ENCODE data around the gene RTN1.

Gene RTN1

GRCh38 chr14:59827401-59827800 lies 43.2 kb downstream of the RTN1 start:
- TF ChIP-seq CTCF (IDR thresholded peaks at IDR 0.05; ENCODE audit: low read depth, low read length): no peak
- Histone ChIP-seq H3K27me3 (ENCODE audit: insufficient read depth, low read depth, severe bottlenecking) (no peaks in the 10 kb centered on the region), H3K9me3 (ENCODE audit: severe bottlenecking) (peaks cover under 1% of the 10 kb centered on the region), H3K27ac (peak overlapping the region; percentile 2; the same call in 1 of the 2 replicates), H3K36me3 (no peaks in the 10 kb centered on the region), H3K4me3 (ENCODE audit: low read depth, low read length) (no peak overlapping the region)
- DNase-seq: no peak

GRCh38 chr14:59826150-59826549 lies 44.4 kb downstream of the RTN1 start:
- peaks cover 2% of the 10 kb centered on the region for H3K9me3 ChIP-seq (ENCODE audit: severe bottlenecking)
- no peaks in the 10 kb centered on the region for H3K36me3 ChIP-seq
- DNase-seq: no peak
- H3K27me3 ChIP-seq (ENCODE audit: insufficient read depth, low read depth, severe bottlenecking): no peaks in the 10 kb centered on the region
- H3K4me3 ChIP-seq (ENCODE audit: low read depth, low read length): no peak overlapping the region
- H3K27ac ChIP-seq: no peak overlapping the region
- no peak for TF ChIP-seq CTCF (IDR thresholded peaks at IDR 0.05; ENCODE audit: low read depth, low read length)

GRCh38 chr14:59823179-59823578 lies 47.4 kb downstream of the RTN1 start:
- H3K27ac ChIP-seq: no peak overlapping the region
- DNase-seq: no peak

GRCh38 chr14:59819446-59820088 lies 51.0 kb downstream of the RTN1 start:
- no peak for TF ChIP-seq CTCF (IDR thresholded peaks at IDR 0.05; ENCODE audit: low read depth, low read length)
- H3K9me3 ChIP-seq (ENCODE audit: severe bottlenecking): peaks cover 2% of the 10 kb centered on the region

More at GRCh38 chr14:59823179-59823578, 47.4 kb downstream of the RTN1 start:
- H3K9me3 ChIP-seq (ENCODE audit: severe bottlenecking): peaks cover 2% of the 10 kb centered on the region
- no peaks in the 10 kb centered on the region for H3K36me3 ChIP-seq
- TF ChIP-seq CTCF (IDR thresholded peaks at IDR 0.05; ENCODE audit: low read depth, low read length): no peak
- no peak overlapping the region for H3K4me3 ChIP-seq (ENCODE audit: low read depth, low read length)
- no peaks in the 10 kb centered on the region for H3K27me3 ChIP-seq (ENCODE audit: insufficient read depth, low read depth, severe bottlenecking)

GRCh38 chr14:59816941-59817340 lies 53.6 kb downstream of the RTN1 start:
- no peak for DNase-seq
- H3K36me3 ChIP-seq: no peaks in the 10 kb centered on the region
- no peaks in the 10 kb centered on the region for H3K9me3 ChIP-seq (ENCODE audit: severe bottlenecking)
- no peaks in the 10 kb centered on the region for H3K27me3 ChIP-seq (ENCODE audit: insufficient read depth, low read depth, severe bottlenecking)
- no peak overlapping the region for H3K4me3 ChIP-seq (ENCODE audit: low read depth, low read length)
- H3K27ac ChIP-seq: no peak overlapping the region
- no peak for TF ChIP-seq CTCF (IDR thresholded peaks at IDR 0.05; ENCODE audit: low read depth, low read length)

More at GRCh38 chr14:59819446-59820088, 51.0 kb downstream of the RTN1 start:
- H3K27ac ChIP-seq: no peak overlapping the region
- H3K4me3 ChIP-seq (ENCODE audit: low read depth, low read length): no peak overlapping the region
- H3K36me3 ChIP-seq: no peaks in the 10 kb centered on the region
- H3K27me3 ChIP-seq (ENCODE audit: insufficient read depth, low read depth, severe bottlenecking): no peaks in the 10 kb centered on the region
- no peak for DNase-seq

- no peaks in the 10 kb centered on the region for H3K36me3 ChIP-seq
- DNase-seq: no peak
- H3K9me3 ChIP-seq (ENCODE audit: severe bottlenecking): no peaks in the 10 kb centered on the region
- no peak overlapping the region for H3K27ac ChIP-seq
- no peak overlapping the region for H3K4me3 ChIP-seq (ENCODE audit: low read depth, low read length)
- no peaks in the 10 kb centered on the region for H3K27me3 ChIP-seq (ENCODE audit: insufficient read depth, low read depth, severe bottlenecking)
- no peak for TF ChIP-seq CTCF (IDR thresholded peaks at IDR 0.05; ENCODE audit: low read depth, low read length)
Measured at GRCh38 chr14:59814988-59815387, 55.6 kb downstream of the RTN1 start.
